ENCODE results near the gene PRKD1. TPM values are rescaled to one million over a fixed set of nuclear protein-coding genes. Genes with fewer than 3 reads are reported as not detected.

The PRKD1 gene
- total RNA-seq, 1 donor from 2014 or later = 0.53 TPM

DNA sequence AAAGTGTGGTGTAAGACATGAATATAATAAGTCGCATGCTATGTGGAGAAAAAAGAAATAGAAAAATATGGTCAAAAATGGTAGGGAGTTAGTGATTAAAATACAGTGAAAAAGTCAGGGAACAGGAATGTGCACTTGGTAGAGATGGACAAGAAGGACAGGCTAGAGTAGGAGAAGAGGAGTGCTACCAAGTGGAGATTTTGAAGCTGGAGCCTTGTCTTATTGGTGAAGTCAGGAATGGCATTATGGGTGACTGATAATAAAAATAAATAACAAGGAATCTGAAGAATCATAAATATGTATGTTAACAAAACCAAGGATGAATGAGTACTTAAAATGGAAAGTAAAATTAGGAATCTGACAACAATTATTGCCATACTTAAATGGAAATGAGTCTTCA, 204.8 kb downstream of the PRKD1 start:
- Histone ChIP-seq H3K36me3 (ENCODE audit: control insufficient read depth, insufficient read depth, low read length) (no peaks in the 10 kb centered on the region), H3K4me3 (ENCODE audit: low read depth, low read length) (no peak overlapping the region), H3K27me3 (ENCODE audit: control insufficient read depth, insufficient read depth, low read length) (no peaks in the 10 kb centered on the region)
- DNase-seq (ENCODE audit: low read depth) = no peak
- no peak for FAIRE-seq
- TF ChIP-seq, protein P1, sequence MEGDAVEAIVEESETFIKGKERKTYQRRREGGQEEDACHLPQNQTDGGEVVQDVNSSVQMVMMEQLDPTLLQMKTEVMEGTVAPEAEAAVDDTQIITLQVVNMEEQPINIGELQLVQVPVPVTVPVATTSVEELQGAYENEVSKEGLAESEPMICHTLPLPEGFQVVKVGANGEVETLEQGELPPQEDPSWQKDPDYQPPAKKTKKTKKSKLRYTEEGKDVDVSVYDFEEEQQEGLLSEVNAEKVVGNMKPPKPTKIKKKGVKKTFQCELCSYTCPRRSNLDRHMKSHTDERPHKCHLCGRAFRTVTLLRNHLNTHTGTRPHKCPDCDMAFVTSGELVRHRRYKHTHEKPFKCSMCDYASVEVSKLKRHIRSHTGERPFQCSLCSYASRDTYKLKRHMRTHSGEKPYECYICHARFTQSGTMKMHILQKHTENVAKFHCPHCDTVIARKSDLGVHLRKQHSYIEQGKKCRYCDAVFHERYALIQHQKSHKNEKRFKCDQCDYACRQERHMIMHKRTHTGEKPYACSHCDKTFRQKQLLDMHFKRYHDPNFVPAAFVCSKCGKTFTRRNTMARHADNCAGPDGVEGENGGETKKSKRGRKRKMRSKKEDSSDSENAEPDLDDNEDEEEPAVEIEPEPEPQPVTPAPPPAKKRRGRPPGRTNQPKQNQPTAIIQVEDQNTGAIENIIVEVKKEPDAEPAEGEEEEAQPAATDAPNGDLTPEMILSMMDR (IDR thresholded peaks at IDR 0.05; ENCODE audit: insufficient read depth, low read length, severe bottlenecking) = no peak

DNA sequence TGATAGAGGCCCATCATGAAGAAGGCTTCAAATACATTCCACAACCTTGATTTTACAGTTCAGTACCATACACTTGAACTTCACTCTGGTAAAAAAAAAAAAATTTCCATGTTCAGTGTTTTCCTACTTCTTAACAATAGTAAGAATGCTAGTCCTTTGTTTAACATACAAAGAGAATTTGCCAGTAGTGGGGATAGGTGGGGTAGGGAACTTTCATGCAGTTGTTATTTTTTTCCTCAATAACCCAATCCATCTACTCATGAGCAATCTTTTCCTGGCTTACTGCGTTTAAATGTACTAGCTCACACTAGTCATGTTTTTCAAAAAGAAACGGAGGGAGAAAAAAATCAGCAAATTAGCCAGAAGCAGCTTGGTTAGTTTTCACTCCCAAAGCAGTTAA, 206.1 kb downstream of the PRKD1 start:
- no peaks in the 10 kb centered on the region for H3K27me3 ChIP-seq (ENCODE audit: control insufficient read depth, insufficient read depth, low read length)
- no peaks in the 10 kb centered on the region for H3K36me3 ChIP-seq (ENCODE audit: control insufficient read depth, insufficient read depth, low read length)
- TF ChIP-seq, protein P1 (IDR thresholded peaks at IDR 0.05; ENCODE audit: insufficient read depth, low read length, severe bottlenecking) = no peak
- H3K4me3 ChIP-seq (ENCODE audit: low read depth, low read length) = no peak overlapping the region
- DNase-seq (ENCODE audit: low read depth) (no peak), FAIRE-seq (no peak)

DNA sequence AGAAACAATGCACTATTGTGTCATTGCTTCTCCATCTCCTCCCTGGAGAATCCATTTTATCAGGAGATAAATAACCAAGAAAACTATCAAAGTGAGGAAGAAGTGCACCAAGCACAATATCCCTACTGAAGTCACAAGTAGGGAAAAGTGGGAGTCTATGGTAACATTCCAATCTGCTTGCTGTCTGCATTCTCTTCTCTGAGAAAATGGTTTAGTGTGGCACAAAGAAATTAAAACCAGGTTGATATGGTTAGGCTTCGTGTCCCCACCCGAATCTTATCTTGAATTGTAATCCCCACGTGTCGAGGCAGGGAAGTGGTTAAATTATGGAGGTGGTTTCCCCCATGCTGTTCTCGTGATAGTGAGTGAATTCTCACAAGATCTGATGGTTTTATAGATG, 209.7 kb downstream of the PRKD1 start:
- Histone ChIP-seq H3K36me3 (ENCODE audit: control insufficient read depth, insufficient read depth, low read length) (no peaks in the 10 kb centered on the region), H3K27me3 (ENCODE audit: control insufficient read depth, insufficient read depth, low read length) (no peaks in the 10 kb centered on the region), H3K4me3 (ENCODE audit: low read depth, low read length) (no peak overlapping the region)
- TF ChIP-seq, protein P1 (IDR thresholded peaks at IDR 0.05; ENCODE audit: insufficient read depth, low read length, severe bottlenecking) = no peak
- DNase-seq (ENCODE audit: low read depth) (no peak), FAIRE-seq (no peak)

DNA sequence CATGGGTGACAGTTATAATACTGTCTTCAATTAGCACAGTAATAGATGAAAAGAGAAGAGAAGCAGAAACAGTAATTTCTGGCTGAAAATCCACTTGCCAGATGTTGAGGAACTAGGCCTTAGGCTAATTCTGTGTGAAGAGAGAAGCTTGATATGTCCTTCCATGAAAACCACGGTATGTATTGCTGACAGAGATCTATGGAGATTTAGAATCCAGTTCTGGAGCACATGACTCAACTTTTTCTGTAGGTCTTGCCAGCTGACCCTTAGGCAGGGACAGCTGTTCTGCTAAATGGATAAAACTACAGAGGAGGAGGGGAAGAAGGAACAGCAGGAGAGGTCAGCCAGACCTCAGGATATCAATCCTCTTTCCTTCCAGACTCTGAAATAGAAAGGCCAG, 211.5 kb downstream of the PRKD1 start:
- Histone ChIP-seq H3K36me3 (ENCODE audit: control insufficient read depth, insufficient read depth, low read length) (no peaks in the 10 kb centered on the region), H3K27me3 (ENCODE audit: control insufficient read depth, insufficient read depth, low read length) (no peaks in the 10 kb centered on the region), H3K4me3 (ENCODE audit: low read depth, low read length) (no peak overlapping the region)
- no peak for FAIRE-seq
- TF ChIP-seq, protein P1 (IDR thresholded peaks at IDR 0.05; ENCODE audit: insufficient read depth, low read length, severe bottlenecking) = no peak
- no peak for DNase-seq (ENCODE audit: low read depth)

DNA sequence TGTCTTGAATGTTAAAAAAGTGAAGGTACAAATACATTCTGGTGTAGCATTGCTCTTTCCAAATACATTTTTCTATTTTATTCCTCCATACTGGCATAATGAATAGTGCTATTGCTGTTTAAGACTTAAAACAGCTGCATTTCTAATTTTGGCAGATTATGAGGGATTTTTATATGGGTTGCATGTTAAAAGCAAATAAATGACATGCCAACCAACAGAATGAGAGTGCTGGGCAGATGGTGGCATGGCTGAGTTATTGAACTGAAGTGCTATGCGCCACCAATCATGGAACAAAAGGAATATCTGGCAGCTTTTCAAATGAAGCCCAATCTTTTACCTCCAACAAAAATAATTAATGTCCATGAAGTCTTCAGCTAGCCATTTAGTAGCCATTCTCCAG, 215.0 kb downstream of the PRKD1 start:
- no peak for FAIRE-seq
- no peaks in the 10 kb centered on the region for H3K36me3 ChIP-seq (ENCODE audit: control insufficient read depth, insufficient read depth, low read length)

DNA sequence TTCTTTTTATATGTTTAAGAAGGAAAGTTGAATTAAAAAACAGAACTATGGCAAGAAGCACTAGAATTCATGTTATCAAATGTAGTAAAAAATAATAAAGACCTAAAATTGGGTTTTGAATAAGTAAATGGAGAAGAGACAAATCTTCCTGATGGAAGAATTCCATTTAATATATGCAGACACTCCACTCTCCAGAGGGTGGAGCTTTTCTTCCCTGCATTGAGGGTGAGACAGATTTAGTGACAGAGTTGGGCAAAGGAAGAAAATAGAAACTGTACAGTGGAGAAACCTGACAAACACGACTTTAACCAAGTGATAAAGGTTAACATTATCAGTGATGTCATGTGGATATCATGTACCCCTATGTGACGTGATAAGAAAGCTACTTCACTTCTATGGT, 217.6 kb downstream of the PRKD1 start:
- FAIRE-seq (no peak), DNase-seq (ENCODE audit: low read depth) (peak; percentile 3)
- no peaks in the 10 kb centered on the region for H3K27me3 ChIP-seq (ENCODE audit: control insufficient read depth, insufficient read depth, low read length)
- no peak overlapping the region for H3K4me3 ChIP-seq (ENCODE audit: low read depth, low read length)
- no peaks in the 10 kb centered on the region for H3K36me3 ChIP-seq (ENCODE audit: control insufficient read depth, insufficient read depth, low read length)
- TF ChIP-seq, protein P1 (IDR thresholded peaks at IDR 0.05; ENCODE audit: insufficient read depth, low read length, severe bottlenecking) = peak; percentile 3

More for the DNA sequence above, 215.0 kb downstream of the PRKD1 start:
- Histone ChIP-seq H3K27me3 (ENCODE audit: control insufficient read depth, insufficient read depth, low read length) (no peaks in the 10 kb centered on the region), H3K4me3 (ENCODE audit: low read depth, low read length) (no peak overlapping the region)
- DNase-seq (ENCODE audit: low read depth) = no peak
- TF ChIP-seq, protein P1 (IDR thresholded peaks at IDR 0.05; ENCODE audit: insufficient read depth, low read length, severe bottlenecking) = no peak
